ENCODE data around the gene PLPP1.

- no peak for TF ChIP-seq CTCF (IDR thresholded peaks at IDR 0.05; ENCODE audit: low read depth, low read length, missing input control)
- TF ChIP-seq NR2F2 (IDR thresholded peaks at IDR 0.05) = no peak
- TF ChIP-seq FOXA1 (IDR thresholded peaks at IDR 0.05) = no peak
- TF ChIP-seq SP1 (IDR thresholded peaks at IDR 0.05) = no peak
- no peak for TF ChIP-seq JUND (IDR thresholded peaks at IDR 0.05)
- no peak for TF ChIP-seq FOXA2 (IDR thresholded peaks at IDR 0.05)
- no peak for TF ChIP-seq REST (IDR thresholded peaks at IDR 0.05)
- no peak for TF ChIP-seq ZBTB33 (IDR thresholded peaks at IDR 0.05)
- no peak for TF ChIP-seq EGR1 (IDR thresholded peaks at IDR 0.05; ENCODE audit: low read depth in 2 of 2)
These were observed 22.4 kb upstream of the PLPP1 start for GRCh38 chr5:55557123-55557522.
